ENCODE measurements around the gene RTP5.

RTP5 gene

GRCh38 chr2:241890524-241891235 is 21.2 kb downstream of the RTP5 start:
- DNase-seq = no peak

GRCh38 chr2:241891315-241891987 is 21.9 kb downstream of the RTP5 start:
- DNase-seq = no peak

- DNase-seq = no peak
These were observed 22.4 kb downstream of the RTP5 start for GRCh38 chr2:241891988-241892298.

DNA sequence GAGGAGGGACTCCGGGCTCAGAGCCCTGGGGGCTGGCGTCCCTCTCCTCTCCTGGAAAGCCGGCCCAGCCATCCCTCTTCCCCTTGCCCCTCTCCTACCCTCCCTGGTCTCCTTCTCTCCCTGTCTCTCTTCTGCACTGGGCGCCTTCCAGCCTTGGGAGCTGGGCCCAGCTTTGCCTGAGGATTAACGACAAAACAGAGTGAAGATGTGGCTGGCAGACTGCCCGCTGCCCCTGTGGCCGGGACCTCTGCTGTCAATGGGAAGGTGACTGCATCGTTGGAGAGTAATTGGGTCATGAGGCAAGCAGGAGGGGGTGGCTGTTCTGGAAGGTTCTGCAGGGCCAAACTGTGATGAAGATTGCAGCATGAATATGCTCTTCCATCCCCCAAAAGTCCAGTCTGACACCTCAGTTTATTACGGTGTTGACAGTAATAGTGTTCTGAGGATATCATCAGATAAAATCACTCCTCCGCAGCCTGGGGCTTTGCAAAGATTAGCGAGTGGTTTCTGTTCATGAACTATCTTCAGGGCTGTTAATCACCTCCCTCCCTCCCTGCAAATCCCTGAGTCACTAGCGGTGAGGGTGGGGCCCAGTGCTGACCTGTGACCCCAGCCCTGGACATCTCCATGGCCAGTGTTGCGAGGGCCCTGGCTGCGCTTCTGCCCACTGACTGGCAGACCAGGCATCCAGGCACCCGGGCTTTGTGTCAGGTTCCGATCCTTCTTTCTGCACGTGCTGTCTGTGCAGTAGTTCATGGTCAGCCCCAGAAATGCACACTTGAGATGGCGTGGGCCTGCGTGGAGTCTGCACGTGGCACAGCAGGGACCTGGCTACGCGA is 23.0 kb downstream of the RTP5 start:
- DNase-seq = no peak

- no peak for DNase-seq
These were observed 23.7 kb downstream of the RTP5 start for GRCh38 chr2:241893265-241893664.

GRCh38 chr2:241894056-241894641 is 24.6 kb downstream of the RTP5 start:
- no peak for DNase-seq

- no peak for DNase-seq
These were observed 25.3 kb downstream of the RTP5 start for GRCh38 chr2:241894681-241895426.

DNA sequence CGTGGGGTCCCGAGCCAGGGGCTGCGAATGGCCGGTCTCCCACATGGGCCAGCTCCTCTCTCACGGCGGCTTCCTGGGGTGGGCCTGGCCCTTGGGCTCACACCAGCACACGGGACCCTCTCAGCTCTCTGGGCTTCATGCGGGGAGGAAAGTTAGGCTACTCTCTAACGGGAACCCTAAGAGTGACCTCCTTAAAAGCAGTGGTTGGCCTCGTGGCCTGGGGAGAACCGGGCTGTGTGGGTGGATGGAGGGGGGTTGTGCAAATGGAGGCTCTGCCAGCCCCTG is 25.8 kb downstream of the RTP5 start:
- DNase-seq = no peak

DNA sequence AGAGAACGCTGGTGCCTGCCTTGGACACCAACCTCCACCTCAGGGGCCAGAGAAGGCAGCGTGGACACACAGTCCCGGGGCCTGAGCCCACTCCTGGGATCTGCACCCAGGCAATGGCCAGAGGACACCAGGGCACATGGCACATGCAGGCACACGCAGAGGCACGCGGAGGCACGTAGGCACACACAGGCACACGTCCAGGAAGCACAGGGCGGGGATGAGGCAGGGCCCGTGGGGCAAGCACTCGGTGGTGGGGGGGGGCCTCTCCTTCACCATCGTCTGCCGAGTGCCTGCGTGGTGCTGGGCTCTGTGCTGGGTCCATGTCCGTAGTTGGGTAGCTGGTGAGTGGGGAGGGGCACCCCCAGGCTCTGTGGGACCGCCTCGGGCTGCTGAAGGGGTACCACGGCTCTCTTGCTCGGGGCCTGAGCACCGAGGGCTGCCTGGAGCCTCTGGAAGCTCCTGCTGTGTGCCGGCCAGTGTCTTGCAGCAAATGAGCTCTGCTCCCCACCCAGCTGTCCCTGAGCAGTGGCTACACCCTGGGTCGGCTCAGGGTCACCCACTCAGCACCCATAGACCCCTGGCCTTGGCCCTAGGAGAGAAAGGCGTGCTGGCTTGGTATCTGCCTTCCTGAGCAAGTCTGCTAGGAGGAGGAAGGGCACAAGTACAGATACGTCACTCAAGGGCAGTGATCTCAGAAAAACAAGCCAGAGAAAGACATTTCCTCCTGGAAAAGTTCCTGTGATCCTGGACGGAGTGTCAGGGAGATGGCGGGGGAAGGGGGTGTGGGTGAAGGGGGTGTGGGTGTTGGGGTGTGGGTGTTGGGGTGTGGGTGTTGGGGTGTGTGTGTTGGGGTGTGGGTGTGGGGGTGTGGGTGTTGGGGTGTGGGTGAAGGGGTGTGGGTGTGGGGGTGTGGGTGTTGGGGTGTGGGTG is 26.4 kb downstream of the RTP5 start:
- no peak for DNase-seq

- DNase-seq = no peak
These were observed 27.2 kb downstream of the RTP5 start for GRCh38 chr2:241896746-241897201.

- DNase-seq = no peak
These were observed 27.8 kb downstream of the RTP5 start for GRCh38 chr2:241897231-241897916.

DNA sequence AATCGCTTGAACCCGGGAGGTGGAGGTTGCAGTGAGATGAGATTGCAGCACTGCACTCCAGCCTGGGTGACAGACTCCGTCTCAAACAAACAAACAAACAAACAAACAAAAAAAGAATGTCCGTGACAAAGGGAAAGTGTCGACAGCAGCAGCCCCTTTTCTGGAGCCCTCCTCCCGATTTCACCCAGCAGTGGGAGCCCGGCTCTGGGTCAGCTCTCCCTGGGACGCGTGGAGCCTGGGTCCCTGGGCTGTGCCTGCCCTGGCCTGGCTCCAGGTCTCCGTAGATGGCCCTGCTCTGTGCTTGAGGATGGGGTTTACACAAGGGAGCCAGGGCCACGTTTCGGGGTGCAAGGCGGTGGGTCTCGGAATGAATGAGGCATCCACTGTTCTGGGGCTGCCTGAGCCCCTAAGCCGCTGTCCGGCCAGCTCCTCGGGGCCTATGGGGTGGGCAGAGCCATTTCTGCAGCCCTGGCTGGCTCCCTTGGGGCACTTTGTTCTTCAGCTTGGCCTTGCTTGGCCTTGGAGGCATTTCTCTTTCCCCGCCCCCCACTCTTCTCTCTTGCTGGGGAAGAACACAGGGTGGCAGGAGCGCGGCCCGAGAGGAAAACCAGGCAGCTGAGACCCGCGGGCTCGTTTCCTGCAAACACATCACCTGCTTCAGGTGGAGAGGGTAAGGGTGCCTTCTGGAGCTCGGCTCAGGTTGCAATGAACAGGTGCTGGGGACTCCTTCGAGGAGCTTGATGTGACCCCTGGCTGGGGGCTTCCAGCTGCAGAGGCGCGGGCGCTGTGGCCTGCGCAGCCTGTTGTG is 29.1 kb downstream of the RTP5 start:
- DNase-seq = no peak

GRCh38 chr2:241900251-241901017 is 30.9 kb downstream of the RTP5 start:
- DNase-seq = no peak

GRCh38 chr2:241901018-241901380 is 31.5 kb downstream of the RTP5 start:
- DNase-seq = no peak

DNA sequence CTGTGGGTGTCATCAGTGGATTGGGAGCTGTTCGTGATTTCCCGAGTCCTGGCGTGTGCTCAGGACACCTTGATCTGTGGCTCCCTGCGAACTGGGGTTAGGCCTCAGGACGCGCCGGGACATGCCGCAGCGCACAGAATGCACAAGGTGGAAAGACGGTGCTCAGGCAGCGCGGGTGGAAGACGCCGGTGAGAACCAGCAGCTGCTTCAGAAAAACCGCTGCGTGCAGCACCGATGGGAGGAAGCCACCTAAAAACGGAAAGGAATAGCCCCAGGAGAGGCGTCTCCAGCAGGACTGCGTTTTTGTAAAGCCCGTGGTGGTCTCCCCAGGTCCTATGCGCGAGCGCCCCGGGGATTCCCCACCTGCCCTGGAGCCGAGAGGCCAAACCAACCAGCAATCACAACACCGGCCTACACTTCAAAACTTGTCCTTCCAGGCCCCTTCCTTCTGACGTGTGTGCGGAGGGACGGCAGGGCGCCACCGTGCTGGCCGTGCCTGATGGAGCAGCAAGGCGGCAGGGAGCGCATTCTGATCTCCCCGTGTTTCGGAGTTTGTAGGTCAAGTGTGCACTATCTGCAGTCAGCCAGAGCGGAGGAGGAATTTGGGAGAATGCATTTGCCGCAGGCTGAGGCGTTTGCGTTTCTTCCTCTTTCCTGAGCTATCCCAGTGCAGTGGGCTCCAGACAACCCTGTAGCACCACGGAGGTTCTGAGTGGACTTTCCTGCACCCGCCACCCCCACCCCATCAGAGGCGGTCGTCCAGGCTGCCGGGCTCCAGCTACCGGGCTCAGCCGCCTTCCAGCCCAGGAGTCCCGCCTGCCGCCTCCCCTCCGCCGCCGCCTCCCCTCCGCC is 32.2 kb downstream of the RTP5 start:
- DNase-seq = no peak

DNA sequence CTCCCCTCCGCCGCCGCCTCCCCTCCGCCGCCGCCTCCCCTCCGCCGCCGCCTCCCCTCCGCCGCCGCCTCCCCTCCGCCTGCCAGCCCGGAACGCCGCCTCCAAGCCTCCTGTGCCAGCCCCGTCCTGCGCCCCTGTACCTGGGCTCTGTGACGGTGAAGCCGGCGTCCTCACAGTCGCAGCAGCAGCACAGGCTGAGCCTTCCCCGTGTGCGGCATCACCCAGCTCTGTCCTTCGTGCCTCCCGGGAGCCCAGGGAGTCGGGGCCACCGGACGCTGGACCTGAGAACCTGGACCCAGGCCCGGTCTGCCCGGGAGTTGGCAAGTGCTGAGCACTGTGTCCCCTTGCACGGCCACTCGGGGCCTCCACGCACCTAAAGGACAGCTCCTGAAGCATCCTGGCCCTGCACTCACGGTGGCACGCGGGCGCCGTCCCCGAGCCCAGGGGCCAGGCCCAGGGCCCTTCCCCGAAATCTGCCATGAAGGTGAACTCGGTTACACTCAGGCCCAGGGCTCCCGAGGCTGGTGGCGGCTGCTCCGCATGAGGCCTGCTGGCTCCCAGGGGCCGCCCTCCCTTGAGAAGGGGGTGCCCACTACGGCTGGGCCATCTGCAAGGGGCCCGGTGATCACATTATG is 32.9 kb downstream of the RTP5 start:
- DNase-seq = no peak

DNA sequence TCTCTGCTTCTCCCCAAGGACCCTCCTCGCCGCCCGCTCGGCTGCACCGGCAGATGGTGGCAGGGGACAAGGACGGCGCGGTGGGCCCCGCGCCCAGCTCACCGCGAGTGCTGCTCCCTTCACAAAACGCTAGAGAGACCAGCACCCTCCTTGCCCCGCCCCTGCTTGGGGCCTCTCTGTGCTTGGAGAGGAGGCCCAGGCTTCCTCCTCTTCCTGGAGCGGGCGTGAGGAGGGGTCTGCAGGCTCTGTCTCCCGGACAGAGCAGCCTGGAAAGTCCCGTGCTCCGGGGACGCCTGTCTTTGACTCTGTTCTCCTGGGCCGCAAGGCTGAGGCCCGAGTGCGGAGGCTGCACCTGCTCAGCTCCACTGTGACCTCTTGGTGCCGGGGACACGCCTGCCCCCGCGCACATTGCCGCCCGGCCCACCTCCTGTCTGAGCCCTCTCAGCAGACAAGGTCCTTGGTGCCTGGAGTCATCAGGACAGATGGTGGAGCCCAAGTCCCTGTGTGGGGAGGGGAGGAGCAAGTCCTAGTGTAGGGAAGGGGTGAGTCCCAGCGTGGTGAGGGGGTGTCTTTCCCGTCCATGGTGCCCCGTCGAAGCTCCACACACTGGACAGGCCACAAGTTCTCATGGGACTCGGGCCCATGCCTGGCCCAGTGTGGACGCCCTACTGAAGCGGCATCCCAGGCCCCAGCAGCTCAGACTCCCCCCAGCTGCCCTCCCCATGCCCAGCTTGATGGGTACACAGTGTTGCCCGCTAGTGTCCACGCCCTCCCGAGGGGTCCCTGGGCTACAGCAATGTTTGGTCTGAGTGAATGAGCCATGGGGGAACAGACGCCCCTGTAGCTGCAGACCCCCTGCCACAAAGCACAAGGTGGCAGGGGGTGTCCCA is 33.8 kb downstream of the RTP5 start:
- DNase-seq = no peak
